GM10266 (cell line): ENCODE data around the gene RPL39L.

ENCODE experiments used
- DNase-seq: peaks from one replicate; pipeline ENCODE4 v3.0.0; 2012; ENCODE audit errors: extremely low spot score
- CTCF ChIP-seq: IDR thresholded peaks from 2 replicates; pipeline ENCODE4 v1.5.1; 2012; ENCODE audit warnings: mild to moderate bottlenecking, low read depth; ENCODE audit not compliant: control insufficient read depth, insufficient read depth; ENCODE audit errors: missing control alignments

RPL39L gene

GRCh38 chr3:187073581-187074098 is 65.7 kb downstream of the RPL39L start:
- DNase-seq, result no peak
- TF ChIP-seq CTCF, result no peak

- DNase-seq, result no peak
- TF ChIP-seq CTCF, result no peak
Observed at GRCh38 chr3:187072511-187072910, 66.8 kb downstream of the RPL39L start.

GRCh38 chr3:187072102-187072501 is 67.2 kb downstream of the RPL39L start:
- DNase-seq, result no peak
- TF ChIP-seq CTCF, result no peak
